Measurements from ENCODE around the gene PLXNA4.

PLXNA4 gene

DNA sequence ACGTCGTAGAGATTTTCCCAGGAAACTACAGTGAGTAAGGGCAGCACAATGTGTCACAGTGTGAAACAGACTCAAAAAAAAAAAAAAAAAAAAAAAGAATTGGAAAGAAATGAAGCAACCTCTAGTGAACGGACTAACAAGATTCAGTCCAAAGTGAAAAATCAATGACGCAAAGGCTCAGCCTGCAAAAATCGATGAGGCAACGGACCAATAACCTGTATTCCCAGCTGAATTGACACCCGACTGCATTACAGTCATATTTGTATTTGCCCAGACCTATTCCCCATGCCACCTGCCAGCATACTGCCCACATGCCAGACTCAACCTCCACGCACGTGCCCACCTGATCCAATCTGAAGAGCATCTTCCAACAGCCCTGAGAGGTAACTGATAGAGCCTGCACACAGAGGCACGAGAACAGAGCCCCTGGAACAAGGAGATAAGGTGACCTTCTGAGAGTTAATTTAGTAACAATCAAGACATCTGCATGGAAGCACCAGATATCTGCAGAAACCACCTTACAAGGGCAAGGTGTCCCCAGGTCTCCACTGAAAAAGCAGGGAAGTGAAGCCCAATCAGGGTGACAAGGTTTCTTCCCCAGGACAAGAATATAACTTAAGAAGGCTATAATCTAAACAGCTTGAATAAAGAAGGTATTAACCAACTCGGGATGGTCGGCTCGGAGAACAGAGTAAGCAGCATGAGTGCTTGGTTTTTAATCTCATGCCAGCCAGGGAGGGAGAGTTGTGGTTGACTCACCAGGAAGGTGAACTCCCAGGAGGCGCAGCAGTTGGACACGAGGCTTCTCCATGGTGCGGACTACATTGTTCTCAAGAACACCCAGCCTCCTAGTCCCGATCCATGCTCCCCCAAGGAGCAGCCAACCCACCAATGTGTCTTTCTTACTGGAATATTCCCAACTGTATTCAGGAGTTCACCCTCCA is 48.5 kb downstream of the PLXNA4 start:
- TF ChIP-seq TAF1 (IDR thresholded peaks at IDR 0.05; ENCODE audit: borderline replicate concordance, insufficient read depth, low read length): no peak

DNA sequence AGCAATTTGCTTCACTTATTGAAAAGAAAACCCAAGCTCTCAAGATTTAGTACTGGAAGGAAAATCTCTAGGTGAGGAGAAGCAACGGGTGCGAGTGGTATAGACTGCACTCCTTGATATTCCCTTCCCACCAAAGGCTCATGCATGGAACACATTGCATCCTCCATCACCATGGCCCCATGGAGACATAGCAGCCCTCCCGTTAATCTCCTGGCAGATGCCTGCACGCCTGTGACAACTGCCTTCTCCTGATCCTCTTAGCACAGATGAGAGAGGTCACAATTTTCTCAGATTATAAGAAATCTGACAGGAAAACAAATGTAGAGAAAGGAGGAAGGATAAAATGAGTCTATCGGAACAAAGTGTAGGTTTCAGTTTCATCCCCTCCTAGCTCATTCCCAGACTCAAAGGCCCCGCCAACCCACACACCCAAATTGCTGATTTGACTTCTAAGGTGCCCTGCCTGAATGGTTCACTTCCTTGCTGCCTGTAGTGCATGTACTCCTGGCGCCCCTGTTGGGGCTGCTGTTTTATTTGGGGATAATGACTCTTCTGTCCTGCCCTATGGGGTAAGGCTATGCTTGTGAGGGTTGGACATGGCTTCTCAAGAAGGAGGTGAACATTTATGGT is 50.0 kb downstream of the PLXNA4 start:
- TF ChIP-seq TAF1 (IDR thresholded peaks at IDR 0.05; ENCODE audit: borderline replicate concordance, insufficient read depth, low read length) (no peak), POLR2AphosphoS5 (IDR thresholded peaks at IDR 0.05; ENCODE audit: low read depth, low read length) (no peak), FOXP2 (optimal IDR thresholded peaks at IDR 0.05; ENCODE audit: borderline replicate concordance, extremely low read depth, extremely low read length, insufficient read depth) (no peak), SIN3A (IDR thresholded peaks at IDR 0.05; ENCODE audit: borderline replicate concordance, insufficient read depth, low read length) (no peak)
- TF ChIP-seq, protein P1, sequence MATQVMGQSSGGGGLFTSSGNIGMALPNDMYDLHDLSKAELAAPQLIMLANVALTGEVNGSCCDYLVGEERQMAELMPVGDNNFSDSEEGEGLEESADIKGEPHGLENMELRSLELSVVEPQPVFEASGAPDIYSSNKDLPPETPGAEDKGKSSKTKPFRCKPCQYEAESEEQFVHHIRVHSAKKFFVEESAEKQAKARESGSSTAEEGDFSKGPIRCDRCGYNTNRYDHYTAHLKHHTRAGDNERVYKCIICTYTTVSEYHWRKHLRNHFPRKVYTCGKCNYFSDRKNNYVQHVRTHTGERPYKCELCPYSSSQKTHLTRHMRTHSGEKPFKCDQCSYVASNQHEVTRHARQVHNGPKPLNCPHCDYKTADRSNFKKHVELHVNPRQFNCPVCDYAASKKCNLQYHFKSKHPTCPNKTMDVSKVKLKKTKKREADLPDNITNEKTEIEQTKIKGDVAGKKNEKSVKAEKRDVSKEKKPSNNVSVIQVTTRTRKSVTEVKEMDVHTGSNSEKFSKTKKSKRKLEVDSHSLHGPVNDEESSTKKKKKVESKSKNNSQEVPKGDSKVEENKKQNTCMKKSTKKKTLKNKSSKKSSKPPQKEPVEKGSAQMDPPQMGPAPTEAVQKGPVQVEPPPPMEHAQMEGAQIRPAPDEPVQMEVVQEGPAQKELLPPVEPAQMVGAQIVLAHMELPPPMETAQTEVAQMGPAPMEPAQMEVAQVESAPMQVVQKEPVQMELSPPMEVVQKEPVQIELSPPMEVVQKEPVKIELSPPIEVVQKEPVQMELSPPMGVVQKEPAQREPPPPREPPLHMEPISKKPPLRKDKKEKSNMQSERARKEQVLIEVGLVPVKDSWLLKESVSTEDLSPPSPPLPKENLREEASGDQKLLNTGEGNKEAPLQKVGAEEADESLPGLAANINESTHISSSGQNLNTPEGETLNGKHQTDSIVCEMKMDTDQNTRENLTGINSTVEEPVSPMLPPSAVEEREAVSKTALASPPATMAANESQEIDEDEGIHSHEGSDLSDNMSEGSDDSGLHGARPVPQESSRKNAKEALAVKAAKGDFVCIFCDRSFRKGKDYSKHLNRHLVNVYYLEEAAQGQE (IDR thresholded peaks at IDR 0.05; ENCODE audit: insufficient read depth in 1 of 2, low read depth in 2 of 2, low read length in 2 of 2): no peak

DNA sequence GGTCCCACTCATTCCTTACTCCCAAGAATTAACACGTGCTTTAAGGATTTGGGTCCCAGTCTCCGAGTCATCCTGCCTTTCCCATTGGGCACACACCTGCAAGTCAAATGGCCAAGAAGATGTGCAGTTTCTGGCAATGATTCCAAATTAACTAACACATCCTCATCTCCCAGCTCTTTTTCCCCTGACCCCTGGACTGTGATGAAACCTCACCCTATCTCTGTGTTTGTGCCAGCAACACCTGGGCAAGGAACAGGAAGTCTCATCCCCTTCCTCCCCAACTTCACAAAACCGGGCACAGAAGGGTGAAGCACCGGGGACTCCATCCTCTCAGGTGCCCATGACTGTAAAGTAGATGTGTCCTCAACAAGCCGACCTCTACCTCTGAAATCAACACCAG is 54.8 kb downstream of the PLXNA4 start:
- no peak for TF ChIP-seq POLR2AphosphoS5 (IDR thresholded peaks at IDR 0.05; ENCODE audit: low read depth, low read length)
- no peak for TF ChIP-seq SIN3A (IDR thresholded peaks at IDR 0.05; ENCODE audit: borderline replicate concordance, insufficient read depth, low read length)
- TF ChIP-seq FOXP2 (optimal IDR thresholded peaks at IDR 0.05; ENCODE audit: borderline replicate concordance, extremely low read depth, extremely low read length, insufficient read depth): no peak
- TF ChIP-seq, protein P1 (IDR thresholded peaks at IDR 0.05; ENCODE audit: insufficient read depth in 1 of 2, low read depth in 2 of 2, low read length in 2 of 2): no peak
- no peak for TF ChIP-seq TAF1 (IDR thresholded peaks at IDR 0.05; ENCODE audit: borderline replicate concordance, insufficient read depth, low read length)

DNA sequence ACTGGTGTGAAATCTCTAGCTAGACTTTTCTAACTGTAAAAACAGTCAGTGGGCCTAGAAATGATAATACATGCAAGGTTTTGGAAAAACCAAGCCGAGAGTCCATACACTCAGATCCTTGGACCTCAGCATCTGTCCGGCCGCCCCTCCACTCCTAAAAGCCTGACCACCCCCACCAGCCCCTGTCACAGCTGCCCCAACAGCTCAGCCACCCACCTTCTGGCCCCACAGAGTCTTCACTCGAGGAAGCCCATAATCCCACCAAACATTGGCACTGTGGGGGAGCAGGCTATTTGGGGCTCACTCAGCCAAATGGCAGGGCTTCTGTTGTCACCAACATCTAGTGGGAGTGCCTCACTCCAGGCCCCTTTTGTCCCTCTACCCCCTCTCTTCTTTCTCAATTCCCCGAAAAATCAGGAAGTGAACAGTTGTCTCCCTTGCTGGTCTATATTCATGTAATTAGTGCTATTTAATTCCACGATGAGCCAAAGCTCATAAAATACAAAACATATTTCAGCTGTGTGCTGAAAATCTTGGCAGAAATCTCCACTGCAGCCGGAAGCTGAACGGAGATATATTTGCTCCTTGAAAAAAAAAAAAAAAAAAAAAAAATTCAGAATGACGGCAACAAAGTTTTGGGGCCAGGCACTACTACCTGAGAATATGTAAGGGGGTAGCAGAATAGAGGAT is 55.5 kb downstream of the PLXNA4 start:
- TF ChIP-seq TAF1 (IDR thresholded peaks at IDR 0.05; ENCODE audit: borderline replicate concordance, insufficient read depth, low read length) (no peak), SIN3A (IDR thresholded peaks at IDR 0.05; ENCODE audit: borderline replicate concordance, insufficient read depth, low read length) (no peak), FOXP2 (optimal IDR thresholded peaks at IDR 0.05; ENCODE audit: borderline replicate concordance, extremely low read depth, extremely low read length, insufficient read depth) (no peak), POLR2AphosphoS5 (IDR thresholded peaks at IDR 0.05; ENCODE audit: low read depth, low read length) (no peak)
- TF ChIP-seq, protein P1 (IDR thresholded peaks at IDR 0.05; ENCODE audit: insufficient read depth in 1 of 2, low read depth in 2 of 2, low read length in 2 of 2): no peak

DNA sequence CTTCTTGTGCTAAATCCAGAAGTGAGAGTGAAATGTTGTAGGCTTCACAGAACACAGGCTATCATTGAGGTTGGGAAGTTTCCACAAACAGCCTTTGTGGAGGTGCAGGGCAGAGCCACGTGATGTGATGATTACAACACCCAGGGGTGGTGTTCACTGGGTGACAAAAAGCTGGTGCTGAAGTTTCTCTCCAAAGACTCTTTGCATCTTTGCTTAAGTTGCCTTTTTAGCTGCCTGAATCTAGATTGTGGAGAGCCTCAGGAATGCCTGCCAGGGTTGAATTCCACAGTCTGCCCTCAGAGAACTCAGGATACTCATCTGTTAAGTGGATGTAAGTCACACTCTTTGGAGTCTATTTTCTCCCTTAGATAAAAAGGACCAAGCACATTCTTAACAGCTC is 56.3 kb downstream of the PLXNA4 start:
- no peak for TF ChIP-seq SIN3A (IDR thresholded peaks at IDR 0.05; ENCODE audit: borderline replicate concordance, insufficient read depth, low read length)
- no peak for TF ChIP-seq POLR2AphosphoS5 (IDR thresholded peaks at IDR 0.05; ENCODE audit: low read depth, low read length)

DNA sequence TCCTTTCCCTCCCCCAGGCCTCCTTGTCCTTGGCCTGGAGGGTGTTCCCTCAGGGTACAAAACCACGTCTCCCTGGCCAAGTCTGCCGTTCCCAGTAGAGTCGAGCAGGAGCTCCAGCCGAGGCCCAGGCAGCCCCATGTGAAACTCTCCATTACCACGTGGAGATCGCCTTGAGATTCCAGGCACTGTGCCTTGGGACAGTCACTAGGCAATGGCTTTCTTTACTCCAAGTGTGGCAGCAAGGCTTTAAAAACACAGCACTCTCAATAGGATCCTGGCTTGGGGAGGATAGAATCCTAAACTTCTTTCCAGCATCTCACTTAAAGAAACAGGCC is 57.5 kb downstream of the PLXNA4 start:
- TF ChIP-seq, protein P1 (IDR thresholded peaks at IDR 0.05; ENCODE audit: insufficient read depth in 1 of 2, low read depth in 2 of 2, low read length in 2 of 2): no peak
- no peak for TF ChIP-seq FOXP2 (optimal IDR thresholded peaks at IDR 0.05; ENCODE audit: borderline replicate concordance, extremely low read depth, extremely low read length, insufficient read depth)
- no peak for TF ChIP-seq TAF1 (IDR thresholded peaks at IDR 0.05; ENCODE audit: borderline replicate concordance, insufficient read depth, low read length)
- no peak for TF ChIP-seq POLR2AphosphoS5 (IDR thresholded peaks at IDR 0.05; ENCODE audit: low read depth, low read length)
- TF ChIP-seq SIN3A (IDR thresholded peaks at IDR 0.05; ENCODE audit: borderline replicate concordance, insufficient read depth, low read length): no peak
